HCT116 (cell line): ENCODE results near the gene PLEKHM3. TPM values are rescaled to one million over a fixed set of nuclear protein-coding genes. Genes with fewer than 3 reads are reported as not detected.

Experiments
- ATAC-seq: fragments of 200-7000 bp; cut with Tn5 transposase; 2 replicates; pipeline ENCODE4 v1.9.1; 2020; ENCODE audit warnings: mild to moderate bottlenecking, moderate library complexity
- BruUV-seq: library from RNA; stranded (reverse); fragments of 400-500 nt; replicated peaks from 2 replicates; lab custom pipeline; 2021; lab: Mats Ljungman, UMichigan
- CTCF ChIA-PET: fragments of 300-600 bp; sonication (Branson Sonifier 250); formaldehyde crosslinking; loops from one replicate; lab custom pipeline; 2021; ENCODE audit warnings: antibody characterized with exemption; lab: Charles Lee
- POLR2A ChIA-PET: fragments of 300-600, 350-600 bp; sonication (Branson Sonifier 250); formaldehyde crosslinking; loops from one replicate; lab custom pipeline; 2021; ENCODE audit warnings: antibody characterized with exemption; lab: Charles Lee
- RAD21 ChIA-PET, 2 experiments: fragments of 300-600 bp; sonication (Branson Sonifier 250); formaldehyde crosslinking; loops; one replicate each; lab custom pipeline; 2023; ENCODE audit warnings: low total read pairs in 2 of 2; ENCODE audit not compliant: uncharacterized antibody in 2 of 2, unreplicated experiment in 2 of 2, low non-redundant PET in 1 of 2; lab: Charles Lee
- DNase-seq: peaks from one replicate; pipeline ENCODE4 v3.0.0-alpha.2; 2010; ENCODE audit warnings: low read depth, low spot score
- H2AFZ ChIP-seq: fragments of 200-600 bp; shearing (Covaris generic), sonication (generic); 2 replicates; pipeline ENCODE4 v1.6.1; 2017; ENCODE audit warnings: low read depth, mixed run types, mixed read lengths, antibody characterized with exemption, low read length; ENCODE audit not compliant: poor library complexity, severe bottlenecking
- H3K27ac ChIP-seq: 2 replicates; pipeline ENCODE4 v1.5.1; 2012; ENCODE audit warnings: low read depth, low read length
- H3K27me3 ChIP-seq: fragments of 200-600 bp; sonication (generic); 2 replicates; pipeline ENCODE4 v1.6.1; 2016; ENCODE audit warnings: mixed run types, low read length, mixed read lengths; ENCODE audit not compliant: insufficient read depth
- H3K36me3 ChIP-seq, 2 experiments: fragments of 200-500 bp in 1 of 2; fragments of 200-600 bp in 1 of 2; sonication (Bioruptor generic) in 1 of 2; sonication (generic) in 1 of 2; 2 replicates each; pipeline versions ENCODE4 v1.5.1 to v1.6.1; 2014 to 2016; ENCODE audit warnings: low read length in 2 of 2, inconsistent platforms in 1 of 2, mixed read lengths in 1 of 2, mixed run types in 1 of 2; ENCODE audit not compliant: insufficient read depth in 2 of 2, control insufficient read depth in 1 of 2
- H3K4me1 ChIP-seq, 2 experiments: fragments of 200-600 bp in 1 of 2; sonication (generic) in 1 of 2; 2 replicates each; pipeline versions ENCODE4 v1.5.1 to v1.6.1; 2012 to 2017; ENCODE audit warnings: low read length in 2 of 2, inconsistent platforms in 1 of 2, mild to moderate bottlenecking in 1 of 2, mixed read lengths in 1 of 2, mixed run types in 1 of 2, moderate library complexity in 1 of 2; ENCODE audit not compliant: insufficient read depth in 2 of 2, control insufficient read depth in 1 of 2
- H3K4me2 ChIP-seq: fragments of 200-600 bp; sonication (generic); 2 replicates; pipeline ENCODE4 v1.6.1; 2017; ENCODE audit warnings: mixed run types, low read length, mixed read lengths
- H3K4me3 ChIP-seq, 2 experiments: fragments of 200-600 bp in 1 of 2; sonication (generic) in 1 of 2; replicated peaks in 1 of 2; 2 replicates each; pipeline ENCODE4 v1.5.1; 2011 to 2016; ENCODE audit warnings: low read length in 2 of 2, control low read depth in 1 of 2, low read depth in 1 of 2, mild to moderate bottlenecking in 1 of 2, mixed read lengths in 1 of 2, mixed run types in 1 of 2
- H3K79me2 ChIP-seq: fragments of 200-600 bp; sonication (generic); 2 replicates; pipeline ENCODE4 v1.6.1; 2017; ENCODE audit warnings: mild to moderate bottlenecking, mixed run types, low read length, moderate library complexity, mixed read lengths; ENCODE audit not compliant: insufficient read depth
- H3K9ac ChIP-seq: fragments of 200-600 bp; sonication (generic); 2 replicates; pipeline ENCODE4 v1.6.1; 2016; ENCODE audit warnings: low read length, mixed read lengths
- H3K9me2 ChIP-seq: fragments of 200-600 bp; sonication (generic), shearing (Covaris generic); 2 replicates; pipeline ENCODE4 v1.6.1; 2017; ENCODE audit warnings: mixed run types, mild to moderate bottlenecking, moderate library complexity; ENCODE audit not compliant: insufficient read depth
- H3K9me3 ChIP-seq, 2 experiments: fragments of 200-500 bp in 1 of 2; fragments of 200-600 bp in 1 of 2; sonication (Bioruptor generic) in 1 of 2; sonication (generic) in 1 of 2; 2 replicates each; pipeline ENCODE4 v1.6.1; 2014 to 2017; ENCODE audit warnings: low read length in 2 of 2, mixed read lengths in 2 of 2, inconsistent platforms in 1 of 2, low read depth in 1 of 2, mild to moderate bottlenecking in 1 of 2, mixed run types in 1 of 2, moderate library complexity in 1 of 2; ENCODE audit not compliant: control insufficient read depth in 1 of 2, insufficient read depth in 1 of 2
- H4K20me1 ChIP-seq: fragments of 200-600 bp; sonication (generic), shearing (Covaris generic); 2 replicates; pipeline ENCODE4 v1.6.1; 2017; ENCODE audit warnings: mixed run types, mild to moderate bottlenecking, moderate library complexity; ENCODE audit not compliant: insufficient read depth
- CBX3 ChIP-seq: IDR thresholded peaks from 2 replicates; pipeline ENCODE4 v1.6.1; 2012; ENCODE audit warnings: low read depth
- CEBPB ChIP-seq: IDR thresholded peaks from 2 replicates; pipeline ENCODE4 v1.6.1; 2012; ENCODE audit warnings: low read depth
- EGR1 ChIP-seq: IDR thresholded peaks from 2 replicates; pipeline ENCODE4 v1.6.1; 2012; ENCODE audit warnings: low read depth
- ELF1 ChIP-seq: IDR thresholded peaks from 2 replicates; pipeline ENCODE4 v1.6.1; 2012; ENCODE audit warnings: low read depth, borderline replicate concordance
- EZH2 ChIP-seq: fragments of 200-600 bp; sonication (generic); IDR thresholded peaks from 2 replicates; pipeline ENCODE4 v1.6.1; 2017; ENCODE audit warnings: antibody characterized with exemption, mixed run types
- EZH2phosphoT487 ChIP-seq: fragments of 200-600 bp; IDR thresholded peaks from 2 replicates; pipeline ENCODE4 v1.6.1; 2018; ENCODE audit warnings: antibody characterized with exemption, borderline replicate concordance
- FOSL1 ChIP-seq: IDR thresholded peaks from 2 replicates; pipeline ENCODE4 v1.6.1; 2012; ENCODE audit warnings: low read depth
- JUND ChIP-seq: IDR thresholded peaks from 2 replicates; pipeline ENCODE4 v1.6.1; 2012
- MAX ChIP-seq: IDR thresholded peaks from 2 replicates; pipeline ENCODE4 v1.6.1; 2012
- POLR2A ChIP-seq: IDR thresholded peaks from 2 replicates; pipeline ENCODE4 v1.7.0; 2011; ENCODE audit warnings: borderline replicate concordance; ENCODE audit not compliant: insufficient read depth, insufficient read length; ENCODE audit errors: extremely low read depth
- POLR2AphosphoS5 ChIP-seq: IDR thresholded peaks from 2 replicates; pipeline ENCODE4 v1.6.1; 2011; ENCODE audit warnings: mild to moderate bottlenecking, low read depth, low read length, moderate library complexity
- RAD21 ChIP-seq: IDR thresholded peaks from 2 replicates; pipeline ENCODE4 v1.6.1; 2012; ENCODE audit warnings: low read depth, mild to moderate bottlenecking
- SIN3A ChIP-seq: IDR thresholded peaks from 2 replicates; pipeline ENCODE4 v1.6.1; 2012; ENCODE audit warnings: low read depth
- SP1 ChIP-seq: IDR thresholded peaks from 2 replicates; pipeline ENCODE4 v1.6.1; 2012; ENCODE audit warnings: low read depth
- SRF ChIP-seq: IDR thresholded peaks from 2 replicates; pipeline ENCODE4 v1.6.1; 2012; ENCODE audit warnings: low read depth
- TCF7L2 ChIP-seq: IDR thresholded peaks from 2 replicates; pipeline ENCODE4 v1.7.0; 2011; ENCODE audit warnings: borderline replicate concordance, inconsistent platforms; ENCODE audit not compliant: insufficient read depth, insufficient read length; ENCODE audit errors: extremely low read depth
- ZNF274 ChIP-seq: fragments of 200-500 bp; sonication (Bioruptor generic); IDR thresholded peaks from 2 replicates; pipeline ENCODE4 v1.6.1; 2014; ENCODE audit warnings: mild to moderate bottlenecking, low read depth, low read length, inconsistent platforms
- intact Hi-C: fragments of 100-400 bp; cut with micrococcal nuclease; formaldehyde crosslinking; loops from 2 replicates; pipeline ENCODE4 v1.10.0; 2022
- total RNA-seq: library from RNA; stranded (reverse); gene quantifications from one replicate; pipeline ENCODE4 v1.2.1, GENCODE V29; 2021; ENCODE audit not compliant: unreplicated experiment
- TF ChIP-seq, protein P1 (sequence below): IDR thresholded peaks from 2 replicates; pipeline ENCODE4 v1.6.1; 2011; ENCODE audit warnings: mild to moderate bottlenecking, low read length, moderate library complexity; ENCODE audit not compliant: insufficient replicate concordance; ENCODE audit errors: extremely low read depth

Gene PLEKHM3
- total RNA-seq, 1 experiment from 2014 or later = 6.3 TPM

GRCh38 chr2:207796585-207797350 lies 228.6 kb downstream of the PLEKHM3 start:
- CTCF ChIA-PET = no interaction called here

DNA sequence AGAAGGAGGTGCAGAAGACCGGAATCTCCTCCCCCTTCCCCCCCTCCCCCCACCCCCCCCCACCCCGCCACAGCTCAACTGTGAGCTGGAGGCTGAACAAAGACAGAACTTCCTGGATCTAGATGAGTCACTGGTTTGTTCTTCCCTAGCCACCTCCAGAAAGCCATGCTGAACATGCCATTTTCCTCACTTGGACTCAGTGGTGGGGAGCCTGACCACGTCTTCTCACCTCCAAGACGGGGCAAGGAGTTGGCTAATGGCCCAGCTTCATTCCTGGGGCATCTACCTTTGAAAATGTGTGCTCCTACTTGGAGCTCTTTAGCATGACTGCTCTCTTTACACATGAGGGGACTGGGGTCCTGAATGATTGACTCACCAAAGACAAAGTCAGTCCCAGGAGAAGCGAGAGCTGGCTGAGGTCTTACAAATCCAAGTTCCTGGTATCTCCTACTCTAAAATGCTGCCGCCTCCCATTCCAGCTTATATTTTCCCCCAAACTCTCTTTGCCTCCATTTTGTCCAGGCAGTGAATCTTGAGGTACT lies 233.0 kb downstream of the PLEKHM3 start:
- ChIA-PET RAD21 (interaction anchor here in 1 of 2 experiments (1.0 kb wide), 1 partner anchor 22 kb away, joined by 3 read pairs; the partner anchor contains the start of gene FZD5), POLR2A (interaction anchor here (0.5 to 2.2 kb wide), 7 partner anchors 13 to 108 kb away, joined by 3 to 8 read pairs (median 5); partner anchors contain the start of gene FZD5), CTCF (interaction anchor here (1.1 kb wide), 2 partner anchors 18 to 22 kb away, joined by 3 read pairs; partner anchors contain the start of gene FZD5)
- peak overlapping the region; percentile 76 for H3K27ac ChIP-seq
- peak overlapping the region in 1 of 2 experiments; percentile 33; a peak in 1 of 4 replicates for H3K4me3 ChIP-seq
- H3K27me3 ChIP-seq = no peaks in the 10 kb centered on the region
- peak; percentile 69 for DNase-seq
- no peaks in the 10 kb centered on the region for H4K20me1 ChIP-seq
- H3K9me3 ChIP-seq = no peaks in the 10 kb centered on the region
- peak overlapping the region; percentile 85 for H3K4me2 ChIP-seq
- ATAC-seq = peak; percentile 86
- intact Hi-C loops = no loop called here
- H2AFZ ChIP-seq = peak overlapping the region; percentile 75
- TSS peak; percentile 100 for BruUV-seq
- H3K9ac ChIP-seq = peak overlapping the region; percentile 52
- no peaks in the 10 kb centered on the region for H3K36me3 ChIP-seq
- no peaks in the 10 kb centered on the region for H3K79me2 ChIP-seq
- H3K4me1 ChIP-seq = peaks cover 35 to 52% of the 10 kb centered on the region in 2 experiments
- H3K9me2 ChIP-seq = no peaks in the 10 kb centered on the region
- TF ChIP-seq SP1 (peak; percentile 42), POLR2A (no peak), FOSL1 (peak; percentile 59), EZH2 (no peak), RAD21 (no peak), CEBPB (no peak), EZH2phosphoT487 (no peak), MAX (peak; percentile 56; the same call in 1 of the 2 replicates), EGR1 (no peak), CBX3 (peak; percentile 50; the same call in 1 of the 2 replicates), POLR2AphosphoS5 (peak; percentile 78), JUND (peak; percentile 64; the same call in 1 of the 2 replicates), TCF7L2 (no peak), ELF1 (no peak)
- TF ChIP-seq, protein P1, sequence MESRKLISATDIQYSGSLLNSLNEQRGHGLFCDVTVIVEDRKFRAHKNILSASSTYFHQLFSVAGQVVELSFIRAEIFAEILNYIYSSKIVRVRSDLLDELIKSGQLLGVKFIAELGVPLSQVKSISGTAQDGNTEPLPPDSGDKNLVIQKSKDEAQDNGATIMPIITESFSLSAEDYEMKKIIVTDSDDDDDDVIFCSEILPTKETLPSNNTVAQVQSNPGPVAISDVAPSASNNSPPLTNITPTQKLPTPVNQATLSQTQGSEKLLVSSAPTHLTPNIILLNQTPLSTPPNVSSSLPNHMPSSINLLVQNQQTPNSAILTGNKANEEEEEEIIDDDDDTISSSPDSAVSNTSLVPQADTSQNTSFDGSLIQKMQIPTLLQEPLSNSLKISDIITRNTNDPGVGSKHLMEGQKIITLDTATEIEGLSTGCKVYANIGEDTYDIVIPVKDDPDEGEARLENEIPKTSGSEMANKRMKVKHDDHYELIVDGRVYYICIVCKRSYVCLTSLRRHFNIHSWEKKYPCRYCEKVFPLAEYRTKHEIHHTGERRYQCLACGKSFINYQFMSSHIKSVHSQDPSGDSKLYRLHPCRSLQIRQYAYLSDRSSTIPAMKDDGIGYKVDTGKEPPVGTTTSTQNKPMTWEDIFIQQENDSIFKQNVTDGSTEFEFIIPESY = no peak

More at GRCh38 chr2:207796585-207797350, 228.6 kb downstream of the PLEKHM3 start:
- DNase-seq (no peak), ATAC-seq (no peak)
- Histone ChIP-seq H3K4me2 (no peak overlapping the region), H3K9ac (no peak overlapping the region), H3K27ac (no peak overlapping the region), H3K9me2 (no peaks in the 10 kb centered on the region), H3K27me3 (no peaks in the 10 kb centered on the region), H4K20me1 (no peaks in the 10 kb centered on the region), H3K79me2 (no peaks in the 10 kb centered on the region), H3K9me3 (no peaks in the 10 kb centered on the region), H3K36me3 (no peaks in the 10 kb centered on the region), H2AFZ (peak overlapping the region; percentile 30), H3K4me3 (no peak overlapping the region), H3K4me1 (peaks cover 29 to 42% of the 10 kb centered on the region in 2 experiments)
- TF ChIP-seq TCF7L2 (no peak), SRF (no peak), FOSL1 (no peak), SIN3A (no peak), ZNF274 (no peak), CEBPB (no peak)
- ChIA-PET POLR2A (interaction anchor here (1.2 kb wide), 1 partner anchor 14 kb away, joined by 3 read pairs; no protein-coding TSS in a partner anchor), RAD21 (no interaction called here)
- BruUV-seq = no TSS peak
- intact Hi-C loops = loop anchor here (5.0 kb wide), 1 partner anchor 471 kb away; the partner anchor contains the start of gene PIKFYVE
